Transverse colon (tissue), 4 donors: ENCODE measurements around the gene GRIP1. TPM values are rescaled to one million over a fixed set of nuclear protein-coding genes. Genes with fewer than 3 reads are reported as not detected.

Source experiments
- DNase-seq: peaks from one replicate; pipeline ENCODE4 v3.0.0-alpha.2; 2019
- H3K27ac ChIP-seq, 4 donors: fragments of 200-600 bp; sonication (generic); 2 replicates each; pipeline ENCODE4 v1.5.1; 2016 to 2018; ENCODE audit warnings: inconsistent platforms in 4 of 4
- H3K27me3 ChIP-seq: fragments of 200-600 bp; sonication (generic); 2 replicates; pipeline ENCODE4 v1.5.1; 2017; ENCODE audit warnings: inconsistent platforms
- H3K36me3 ChIP-seq, 4 donors: fragments of 200-600 bp; sonication (generic); 2 replicates each; pipeline ENCODE4 v1.5.1; 2017 to 2019; ENCODE audit warnings: inconsistent platforms in 4 of 4
- H3K4me1 ChIP-seq, 4 donors: fragments of 200-600 bp; sonication (generic); 2 replicates each; pipeline ENCODE4 v1.5.1; 2017 to 2020; ENCODE audit warnings: inconsistent platforms in 4 of 4
- H3K4me3 ChIP-seq, 4 donors: fragments of 200-600 bp; sonication (generic); 1 replicate in 1 of 4; 2 replicates in 3 of 4; pipeline versions ENCODE4 v1.5.1 to v1.6.1; 2017 to 2019; ENCODE audit warnings: inconsistent platforms in 4 of 4
- H3K9me3 ChIP-seq, 2 donors: fragments of 200-600 bp; sonication (generic); 2 replicates each; pipeline ENCODE4 v1.5.1; 2017 to 2019; ENCODE audit warnings: inconsistent platforms in 2 of 2
- CTCF ChIP-seq, 5 experiments: fragments of 200-600 bp in 3 of 5; fragments of 450-650 bp in 2 of 5; sonication (generic) in 3 of 5; IDR thresholded peaks; 1 replicate in 2 of 5; 2 replicates in 3 of 5; pipeline ENCODE4 v1.5.1; 2016 to 2017; ENCODE audit warnings: antibody characterized with exemption in 5 of 5, inconsistent platforms in 3 of 5, mild to moderate bottlenecking in 2 of 5, moderate library complexity in 1 of 5
- EP300 ChIP-seq: sonication (generic); formaldehyde crosslinking; IDR thresholded peaks from one replicate; pipeline ENCODE4 v1.6.1; 2017; ENCODE audit warnings: antibody characterized with exemption, low read depth
- POLR2A ChIP-seq: fragments of 450-650 bp; IDR thresholded peaks from one replicate; pipeline ENCODE4 v1.6.1; 2016; ENCODE audit warnings: antibody characterized with exemption, mild to moderate bottlenecking, moderate library complexity
- POLR2AphosphoS5 ChIP-seq, 3 donors: sonication (generic); formaldehyde crosslinking; IDR thresholded peaks; one replicate each; pipeline ENCODE4 v1.6.1; 2016; ENCODE audit warnings: antibody characterized with exemption in 3 of 3
- WGBS, 2 donors: methylation state at CpG; one replicate each; pipeline ENCODE4 v1.1.5; 2018; ENCODE audit warnings: low coverage in 1 of 2; 5-methylcytosine and 5-hydroxymethylcytosine counted together
- in situ Hi-C, 4 donors: fragments of 200-750 bp; cut with MboI; loops; one replicate each; pipeline versions ENCODE4 v1.15.0 to v1.15.1; 2017; ENCODE audit warnings: low sequenced_read_pairs in 3 of 4, low pct_ligation_motif_present in 1 of 4, low pct_unique_long_range_greater_than_20kb in 1 of 4
- intact Hi-C: fragments of 100-400 bp; cut with DNase I; formaldehyde crosslinking; loops from one replicate; pipeline ENCODE4 v1.15.1; 2023; ENCODE audit warnings: low total_unique reads
- total RNA-seq, 4 donors: library from RNA; depleted of rRNA; stranded (reverse); fragments of >200 nt; gene quantifications; one replicate each; pipeline ENCODE4 v1.1.0, GENCODE V29; 2016

Gene GRIP1
- total RNA-seq, 4 donors from 2014 or later, result 4.4 to 9.0 (median 8.2) TPM

DNA sequence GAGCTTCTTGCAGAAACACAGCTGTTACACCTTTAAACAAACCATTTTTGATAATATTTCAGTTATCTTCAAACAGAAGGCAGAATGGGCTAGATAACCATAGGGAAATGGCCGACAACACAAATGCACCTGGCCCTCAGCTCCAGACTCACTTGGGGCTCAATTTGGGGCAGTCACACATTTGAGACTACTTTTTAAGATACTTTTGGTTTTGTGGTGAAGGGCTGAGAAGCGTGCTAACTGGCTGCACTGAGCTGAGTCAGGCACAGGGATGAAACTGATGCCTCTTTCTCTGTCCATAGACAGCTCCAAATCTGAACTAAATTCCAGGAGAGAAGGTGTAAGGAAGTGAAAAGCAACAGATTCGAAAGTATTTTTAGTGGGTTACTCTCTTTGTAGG is 18.5 kb upstream of the GRIP1 start:
- Histone ChIP-seq H3K36me3 (no peaks in the 10 kb centered on the region), H3K27ac (no peak overlapping the region), H3K4me3 (no peak overlapping the region), H3K4me1 (no peaks in the 10 kb centered on the region), H3K9me3 (no peaks in the 10 kb centered on the region), H3K27me3 (no peaks in the 10 kb centered on the region)
- WGBS, 2 donors, result 52 to 62% methylated on average over 3 of the region's 3 CpGs
- intact Hi-C loops (no loop called here), in situ Hi-C loops (loop anchor here (25.0 kb wide), 3 partner anchors 165 to 435 kb away; no protein-coding TSS in a partner anchor)
- DNase-seq, result no peak
- TF ChIP-seq POLR2AphosphoS5 (IDR thresholded peaks at IDR 0.05) (no peak), EP300 (no peak), CTCF (IDR thresholded peaks at IDR 0.05) (no peak), POLR2A (no peak)

GRCh38 chr12:66694666-66695613 is 16.1 kb upstream of the GRIP1 start:
- DNase-seq, result no peak
- TF ChIP-seq CTCF (IDR thresholded peaks at IDR 0.05) (no peak), EP300 (no peak), POLR2AphosphoS5 (IDR thresholded peaks at IDR 0.05) (no peak), POLR2A (no peak)
- intact Hi-C loops (no loop called here), in situ Hi-C loops (loop anchor here (25.0 kb wide), 3 partner anchors 167 to 433 kb away; no protein-coding TSS in a partner anchor)
- WGBS, 2 donors, result 52 to 59% methylated on average over 4 to 5 of the region's 5 CpGs
- no peaks in the 10 kb centered on the region for H3K4me1 ChIP-seq
- H3K36me3 ChIP-seq, result no peaks in the 10 kb centered on the region
- no peaks in the 10 kb centered on the region for H3K9me3 ChIP-seq
- H3K27me3 ChIP-seq, result no peaks in the 10 kb centered on the region
- H3K4me3 ChIP-seq, result no peak overlapping the region
- H3K27ac ChIP-seq, result no peak overlapping the region

DNA sequence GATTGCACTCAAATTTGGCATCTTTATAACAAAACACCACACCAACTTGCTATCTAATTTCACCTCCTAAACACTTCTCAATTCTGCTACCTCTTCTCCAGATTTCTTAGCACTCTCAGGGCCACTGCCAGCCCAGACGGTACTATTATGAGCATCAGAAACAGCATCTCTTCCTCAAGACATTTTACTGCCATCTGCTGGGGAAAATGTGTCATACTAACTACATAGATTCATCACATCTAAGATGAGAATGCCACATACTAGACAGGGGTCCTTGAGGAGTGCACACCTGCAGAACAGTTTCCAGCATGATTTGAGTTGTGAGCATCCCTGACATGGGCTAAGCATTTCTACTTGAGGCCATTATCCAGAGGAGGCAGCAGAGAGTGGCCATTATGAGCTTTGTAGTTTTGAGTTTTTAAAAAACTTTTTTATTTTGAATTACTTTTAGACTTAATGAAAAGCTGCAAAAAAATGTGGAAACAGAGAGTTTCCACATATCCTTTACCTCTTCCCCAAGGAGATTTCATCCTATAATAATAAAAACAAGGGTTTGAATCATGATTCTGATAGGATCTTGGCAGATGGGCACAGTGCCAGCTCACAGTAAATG is 15.1 kb upstream of the GRIP1 start:
- DNase-seq, result no peak
- Histone ChIP-seq H3K9me3 (no peaks in the 10 kb centered on the region), H3K4me3 (no peak overlapping the region), H3K27ac (no peak overlapping the region), H3K27me3 (no peaks in the 10 kb centered on the region), H3K4me1 (no peaks in the 10 kb centered on the region), H3K36me3 (no peaks in the 10 kb centered on the region)
- intact Hi-C loops (no loop called here), in situ Hi-C loops (loop anchor here (25.0 kb wide), 3 partner anchors 168 to 432 kb away; no protein-coding TSS in a partner anchor)
- TF ChIP-seq CTCF (IDR thresholded peaks at IDR 0.05) (peak; percentile 44 to 54 (median 47)), POLR2A (no peak)
- WGBS, 2 donors, result 3% methylated on average over 1 of the region's 1 CpG; no CpG with 5 or more reads in 1 of the 2 donors

GRCh38 chr12:66692986-66693385 is 14.1 kb upstream of the GRIP1 start:
- H3K4me1 ChIP-seq, result no peaks in the 10 kb centered on the region
- H3K9me3 ChIP-seq, result no peaks in the 10 kb centered on the region
- H3K27ac ChIP-seq, result no peak overlapping the region
- TF ChIP-seq EP300 (no peak), POLR2A (no peak), POLR2AphosphoS5 (IDR thresholded peaks at IDR 0.05) (no peak), CTCF (IDR thresholded peaks at IDR 0.05) (no peak)
- WGBS, 2 donors, result 71 to 88% methylated on average over 1 to 4 of the region's 4 CpGs
- no peak overlapping the region for H3K4me3 ChIP-seq
- intact Hi-C loops, result no loop called here
- no peaks in the 10 kb centered on the region for H3K27me3 ChIP-seq
- in situ Hi-C loops, result loop anchor here (25.0 kb wide), 3 partner anchors 169 to 431 kb away; no protein-coding TSS in a partner anchor
- H3K36me3 ChIP-seq, result no peaks in the 10 kb centered on the region
- no peak for DNase-seq
